Cardiac muscle cell (in vitro differentiated cells and primary cell): ENCODE measurements around the gene ATP11A. TPM values are rescaled to one million over a fixed set of nuclear protein-coding genes. Genes with fewer than 3 reads are reported as not detected.
A peak's percentile ranks its signal among the peaks of the same experiment; 100 is the strongest.

Experiments used
- DNase-seq, 2 donors: peaks; one replicate each; pipeline versions ENCODE4 v3.0.0 to v3.0.0-alpha.2; 2010 to 2017; ENCODE audit warnings: low read depth in 1 of 2, low spot score in 1 of 2
- H3K27ac ChIP-seq: fragments of 200-600 bp; sonication (generic); 2 replicates; pipeline ENCODE4 v1.5.1; 2016
- H3K27me3 ChIP-seq: fragments of 200-600 bp; sonication (generic); 2 replicates; pipeline ENCODE4 v1.6.0; 2016; ENCODE audit warnings: control low read depth
- H3K36me3 ChIP-seq: fragments of 200-600 bp; sonication (generic); 2 replicates; pipeline ENCODE4 v1.5.1; 2016; ENCODE audit warnings: control low read depth
- H3K4me1 ChIP-seq: fragments of 200-600 bp; sonication (generic); 2 replicates; pipeline ENCODE4 v1.8.1; 2017; ENCODE audit warnings: low read depth, mild to moderate bottlenecking, mixed run types
- H3K4me3 ChIP-seq: fragments of 200-600 bp; sonication (generic); 2 replicates; pipeline ENCODE4 v1.5.1; 2016; ENCODE audit warnings: mild to moderate bottlenecking
- H3K9me3 ChIP-seq: fragments of 200-600 bp; sonication (generic); 2 replicates; pipeline ENCODE4 v1.5.1; 2017; ENCODE audit warnings: low read depth, mild to moderate bottlenecking, control low read depth
- CTCF ChIP-seq: IDR thresholded peaks from 2 replicates; pipeline ENCODE4 v1.5.1; 2012; ENCODE audit warnings: low read depth, mild to moderate bottlenecking, low read length
- polyA plus RNA-seq: library from polyadenylated mRNA; unstranded; fragments of >200 nt; fragmentation: Nextera tagmentation; extraction: Ambion mirVana; gene quantifications from 2 replicates; pipeline ENCODE4 v1.2.1, GENCODE V29; 2016
- total RNA-seq: library from RNA; depleted of rRNA; stranded (reverse); fragments of >200 nt; gene quantifications from 2 replicates; pipeline ENCODE4 v1.2.3, GENCODE V29; 2016

Gene ATP11A
- total and polyA plus RNA-seq, 2 experiments from 2014 or later, result 38.0 to 42.9 TPM

- Histone ChIP-seq H3K4me1 (peaks cover 26% of the 10 kb centered on the region), H3K9me3 (no peaks in the 10 kb centered on the region), H3K27ac (no peak overlapping the region), H3K36me3 (no peaks in the 10 kb centered on the region), H3K4me3 (no peak overlapping the region), H3K27me3 (no peaks in the 10 kb centered on the region)
- no peak for TF ChIP-seq CTCF
- no peak for DNase-seq
These were observed 37.2 kb upstream of the ATP11A start for GRCh38 chr13:112652512-112653070.

GRCh38 chr13:112653071-112653470 is 36.8 kb upstream of the ATP11A start:
- Histone ChIP-seq H3K36me3 (no peaks in the 10 kb centered on the region), H3K27me3 (no peaks in the 10 kb centered on the region), H3K9me3 (no peaks in the 10 kb centered on the region), H3K4me3 (no peak overlapping the region), H3K27ac (no peak overlapping the region), H3K4me1 (peaks cover 26% of the 10 kb centered on the region)
- peak in 1 of 2 donors; percentile 24 for DNase-seq
- no peak for TF ChIP-seq CTCF

GRCh38 chr13:112655913-112656312 is 33.9 kb upstream of the ATP11A start:
- DNase-seq, result no peak
- H3K9me3 ChIP-seq, result no peaks in the 10 kb centered on the region
- no peaks in the 10 kb centered on the region for H3K27me3 ChIP-seq
- TF ChIP-seq CTCF, result no peak
- no peaks in the 10 kb centered on the region for H3K36me3 ChIP-seq
- H3K4me1 ChIP-seq, result peaks cover 30% of the 10 kb centered on the region
- H3K4me3 ChIP-seq, result no peak overlapping the region
- H3K27ac ChIP-seq, result no peak overlapping the region

GRCh38 chr13:112657850-112658445 is 31.9 kb upstream of the ATP11A start:
- Histone ChIP-seq H3K9me3 (no peaks in the 10 kb centered on the region), H3K4me1 (peaks cover 10% of the 10 kb centered on the region), H3K27me3 (no peaks in the 10 kb centered on the region), H3K36me3 (no peaks in the 10 kb centered on the region), H3K27ac (no peak overlapping the region), H3K4me3 (no peak overlapping the region)
- peak in 1 of 2 donors; percentile 86 for DNase-seq
- no peak for TF ChIP-seq CTCF

- no peaks in the 10 kb centered on the region for H3K9me3 ChIP-seq
- no peak for TF ChIP-seq CTCF
- H3K27ac ChIP-seq, result no peak overlapping the region
- H3K4me3 ChIP-seq, result no peak overlapping the region
- peaks cover 7% of the 10 kb centered on the region for H3K4me1 ChIP-seq
- no peak for DNase-seq
- H3K27me3 ChIP-seq, result no peaks in the 10 kb centered on the region
- H3K36me3 ChIP-seq, result no peaks in the 10 kb centered on the region
These were observed 31.0 kb upstream of the ATP11A start for GRCh38 chr13:112658808-112659207.
